GM18499 (cell line): ENCODE measurements around the gene GAS6.
"Not testable (repeated sequence)": the region's sequence is repeated elsewhere in the genome, so short reads cannot be mapped to it uniquely, and the experiment has no call there.

ENCODE experiments used
- ATAC-seq: cut with Tn5 transposase; IDR thresholded peaks from one replicate; pipeline ENCODE4 v1.9.1; 2021; ENCODE audit warnings: moderate number of reproducible peaks; ENCODE audit not compliant: insufficient read depth, unreplicated experiment

GAS6 gene

DNA sequence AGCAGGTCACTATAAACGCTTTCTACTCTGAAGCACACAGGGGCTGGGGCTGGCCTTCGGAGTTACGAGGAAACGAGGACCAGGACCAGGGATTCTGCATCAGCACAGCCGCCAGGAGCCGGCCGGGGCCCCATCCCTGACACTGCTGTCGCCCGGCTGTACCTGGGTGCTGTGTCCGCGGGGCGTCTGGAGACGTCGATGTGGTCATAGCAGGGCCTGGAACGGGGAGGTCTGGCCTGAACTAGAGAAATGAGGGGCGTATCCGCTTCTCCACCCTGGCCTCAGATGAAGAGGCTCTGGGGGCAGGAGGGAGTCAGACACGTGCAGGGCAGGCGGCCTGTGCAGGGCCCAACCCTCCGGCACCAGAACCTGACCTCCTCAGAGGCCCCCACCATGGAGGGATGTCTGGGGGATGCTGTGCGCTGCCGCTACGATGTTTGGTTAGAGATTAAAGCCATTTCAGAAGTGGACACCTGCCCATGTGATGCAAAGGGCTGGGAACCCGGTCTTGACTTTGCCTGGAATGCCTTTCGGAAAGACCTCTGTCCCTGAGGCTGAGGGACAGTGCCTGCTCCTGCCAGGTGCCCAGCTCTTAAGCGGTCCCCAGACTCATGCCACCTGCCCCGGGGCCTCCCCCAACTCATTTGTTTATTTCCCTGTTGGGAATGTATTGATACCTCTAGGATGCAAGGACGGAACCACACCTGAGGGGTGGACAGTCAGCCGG is 21.4 kb downstream of the GAS6 start:
- no peak for ATAC-seq

GRCh38 chr13:113841353-113841650 is 22.6 kb downstream of the GAS6 start:
- ATAC-seq = no peak

- no peak for ATAC-seq
Observed at GRCh38 chr13:113840541-113841352, 23.1 kb downstream of the GAS6 start.

- ATAC-seq = no peak
Observed at GRCh38 chr13:113839536-113840204, 24.2 kb downstream of the GAS6 start.

GRCh38 chr13:113838711-113839201 is 25.1 kb downstream of the GAS6 start:
- no peak for ATAC-seq

DNA sequence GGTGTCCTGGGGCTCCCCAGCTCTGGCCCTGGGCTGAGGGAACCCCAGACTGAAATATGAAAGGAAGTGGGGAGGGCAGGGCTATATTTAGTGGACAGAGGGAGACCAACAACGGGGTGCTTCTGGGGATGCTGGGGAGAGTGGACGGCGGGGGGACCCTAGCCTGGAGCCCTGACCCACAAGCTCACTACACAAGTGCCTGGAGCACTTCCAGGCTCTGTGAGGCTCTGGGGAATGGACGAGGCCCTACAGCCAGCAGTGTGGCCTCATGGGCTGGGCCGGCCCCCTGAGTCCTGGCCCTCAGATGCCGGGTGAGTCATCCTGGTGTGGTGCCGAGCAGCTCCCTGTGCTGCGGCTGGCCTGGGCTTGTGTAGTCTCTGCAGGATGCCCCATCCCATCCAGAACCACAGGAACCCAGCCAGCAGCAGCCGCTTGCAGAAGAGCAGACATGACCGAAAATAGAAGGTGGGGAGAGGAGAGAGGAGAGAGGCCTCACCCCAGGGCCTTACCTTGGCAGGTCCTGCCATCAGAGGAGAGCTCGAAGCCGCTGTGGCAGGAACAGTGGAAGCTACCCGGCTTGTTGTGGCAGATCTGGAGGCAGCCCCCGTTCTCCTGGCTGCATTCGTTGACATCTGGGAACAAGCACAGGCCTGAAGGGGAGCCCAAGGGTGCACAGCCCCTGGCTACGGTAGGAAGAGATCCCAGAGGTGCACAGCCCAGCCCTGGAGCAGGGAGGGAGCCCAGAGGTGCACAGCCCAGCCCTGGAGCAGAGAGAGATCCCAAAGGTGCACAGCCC is 26.1 kb downstream of the GAS6 start:
- no peak for ATAC-seq

GRCh38 chr13:113836768-113837559 is 26.9 kb downstream of the GAS6 start:
- ATAC-seq = no peak

GRCh38 chr13:113835461-113836270 is 28.2 kb downstream of the GAS6 start:
- no peak for ATAC-seq

GRCh38 chr13:113834496-113835200 is 29.2 kb downstream of the GAS6 start:
- no peak for ATAC-seq

GRCh38 chr13:113834006-113834405 is 29.9 kb downstream of the GAS6 start:
- not testable (repeated sequence) for ATAC-seq

DNA sequence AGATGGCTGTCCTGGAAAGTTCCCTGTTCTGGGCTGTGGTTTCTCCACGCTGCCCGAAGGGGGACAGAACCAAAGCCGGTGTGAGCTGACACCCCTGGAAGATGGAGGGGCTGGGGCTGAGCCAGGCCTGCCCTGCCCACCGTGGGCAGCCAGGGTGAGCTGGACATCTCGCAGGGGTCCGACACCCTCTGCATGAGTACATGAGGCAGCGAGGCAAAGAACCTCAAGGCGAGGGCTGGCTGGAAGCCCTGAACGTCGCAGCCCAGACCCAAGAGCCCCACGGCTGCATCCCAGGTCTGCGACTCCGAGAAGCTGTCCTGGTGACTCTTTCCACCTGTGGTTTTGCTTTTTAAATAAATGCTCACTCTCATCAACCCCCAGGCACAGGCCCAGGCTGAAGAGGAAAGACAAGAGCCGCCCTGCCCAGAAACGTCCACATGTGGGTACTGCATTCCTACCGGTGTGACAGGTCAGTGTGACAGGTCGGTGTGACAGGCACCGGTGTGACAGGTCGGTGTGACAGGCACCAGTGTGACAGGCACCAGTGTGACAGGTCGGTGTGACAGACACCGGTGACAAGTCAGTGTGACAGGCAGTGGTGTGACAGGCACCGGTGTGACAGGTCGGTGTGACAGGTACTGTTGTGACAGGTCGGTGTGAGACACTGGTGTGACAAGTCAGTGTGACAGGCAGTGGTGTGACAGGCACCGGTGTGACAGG is 30.6 kb downstream of the GAS6 start:
- no peak for ATAC-seq

- ATAC-seq = no peak
Observed at GRCh38 chr13:113832631-113833030, 31.2 kb downstream of the GAS6 start.

DNA sequence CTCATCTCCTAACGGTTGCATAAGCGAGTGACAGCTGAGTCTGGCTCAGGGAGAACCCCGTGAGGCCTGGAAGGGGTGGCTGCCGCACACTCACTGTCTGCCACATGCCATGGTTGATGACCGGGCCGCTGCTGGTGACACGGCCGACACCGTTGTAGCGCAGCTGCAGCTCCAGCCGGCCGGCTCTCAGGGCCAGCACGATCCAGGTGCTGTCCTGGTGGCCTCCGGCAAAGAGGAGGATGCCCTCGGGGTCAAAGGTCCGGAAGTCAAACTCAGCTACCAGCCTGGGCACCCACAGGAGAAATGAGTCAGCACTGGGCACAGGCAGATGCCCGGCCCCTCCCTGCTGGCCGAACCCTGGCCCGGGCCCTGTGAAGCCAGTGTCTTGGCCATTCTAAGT is 31.7 kb downstream of the GAS6 start:
- no peak for ATAC-seq

GRCh38 chr13:113831061-113831460 is 32.8 kb downstream of the GAS6 start:
- ATAC-seq = no peak

DNA sequence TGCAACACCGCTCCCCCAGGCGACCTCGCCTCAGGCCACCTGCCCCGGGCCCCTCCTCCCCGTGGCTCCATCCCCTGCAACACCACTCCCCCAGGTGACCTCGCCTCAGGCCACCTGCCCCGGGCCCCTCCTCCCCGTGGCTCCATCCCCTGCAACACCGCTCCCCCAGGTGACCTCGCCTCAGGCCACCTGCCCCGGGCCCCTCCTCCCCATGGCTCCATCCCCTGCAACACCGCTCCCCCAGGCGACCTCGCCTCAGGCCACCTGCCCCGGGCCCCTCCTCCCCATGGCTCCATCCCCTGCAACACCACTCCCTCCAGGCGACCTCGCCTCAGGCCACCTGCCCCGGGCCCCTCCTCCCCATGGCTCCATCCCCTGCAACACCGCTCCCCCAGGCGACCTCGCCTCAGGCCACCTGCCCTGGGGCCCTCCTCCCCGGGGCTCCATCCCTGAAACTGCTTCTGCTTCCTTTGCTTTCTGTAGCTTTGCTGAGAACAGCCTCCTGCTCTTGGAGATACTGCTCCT is 33.4 kb downstream of the GAS6 start:
- ATAC-seq = not testable (repeated sequence)

- no peak for ATAC-seq
Observed at GRCh38 chr13:113828282-113828825, 35.5 kb downstream of the GAS6 start.

GRCh38 chr13:113827021-113827420 is 36.9 kb downstream of the GAS6 start:
- ATAC-seq = no peak
